Measurements from ENCODE around the gene OR1I1.

Gene OR1I1

GRCh38 chr19:15141143-15141542 is 59.1 kb downstream of the OR1I1 start:
- Mint-ChIP-seq H3K27ac (no peak overlapping the region), H3K9me3 (peaks cover 12% of the 10 kb centered on the region), H3K36me3 (ENCODE audit: low read depth) (no peaks in the 10 kb centered on the region), H3K4me1 (ENCODE audit: low read depth) (no peaks in the 10 kb centered on the region), H3K4me3 (no peak overlapping the region), H3K27me3 (no peaks in the 10 kb centered on the region)

GRCh38 chr19:15142313-15142712 is 60.3 kb downstream of the OR1I1 start:
- Mint-ChIP-seq H3K4me3 (no peak overlapping the region), H3K27me3 (no peaks in the 10 kb centered on the region), H3K27ac (no peak overlapping the region), H3K4me1 (ENCODE audit: low read depth) (no peaks in the 10 kb centered on the region), H3K9me3 (peaks cover 9% of the 10 kb centered on the region), H3K36me3 (ENCODE audit: low read depth) (no peaks in the 10 kb centered on the region)
